GM12873 (cell line): Measurements from ENCODE around the gene PRKCD.

Source experiments
- TF ChIP-seq, protein P1 (sequence below): IDR thresholded peaks from 2 replicates; pipeline ENCODE4 v1.5.1; 2012; ENCODE audit warnings: low read depth, mild to moderate bottlenecking, moderate library complexity, low read length, control low read depth; ENCODE audit not compliant: insufficient read depth; ENCODE audit errors: missing control alignments

PRKCD gene

GRCh38 chr3:53147903-53148400 is 13.1 kb upstream of the PRKCD start:
- TF ChIP-seq, protein P1, sequence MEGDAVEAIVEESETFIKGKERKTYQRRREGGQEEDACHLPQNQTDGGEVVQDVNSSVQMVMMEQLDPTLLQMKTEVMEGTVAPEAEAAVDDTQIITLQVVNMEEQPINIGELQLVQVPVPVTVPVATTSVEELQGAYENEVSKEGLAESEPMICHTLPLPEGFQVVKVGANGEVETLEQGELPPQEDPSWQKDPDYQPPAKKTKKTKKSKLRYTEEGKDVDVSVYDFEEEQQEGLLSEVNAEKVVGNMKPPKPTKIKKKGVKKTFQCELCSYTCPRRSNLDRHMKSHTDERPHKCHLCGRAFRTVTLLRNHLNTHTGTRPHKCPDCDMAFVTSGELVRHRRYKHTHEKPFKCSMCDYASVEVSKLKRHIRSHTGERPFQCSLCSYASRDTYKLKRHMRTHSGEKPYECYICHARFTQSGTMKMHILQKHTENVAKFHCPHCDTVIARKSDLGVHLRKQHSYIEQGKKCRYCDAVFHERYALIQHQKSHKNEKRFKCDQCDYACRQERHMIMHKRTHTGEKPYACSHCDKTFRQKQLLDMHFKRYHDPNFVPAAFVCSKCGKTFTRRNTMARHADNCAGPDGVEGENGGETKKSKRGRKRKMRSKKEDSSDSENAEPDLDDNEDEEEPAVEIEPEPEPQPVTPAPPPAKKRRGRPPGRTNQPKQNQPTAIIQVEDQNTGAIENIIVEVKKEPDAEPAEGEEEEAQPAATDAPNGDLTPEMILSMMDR = no peak

- TF ChIP-seq, protein P1 = no peak
Measured at GRCh38 chr3:53149006-53149690, 11.9 kb upstream of the PRKCD start.

- TF ChIP-seq, protein P1 = no peak
Measured at GRCh38 chr3:53149699-53150098, 11.3 kb upstream of the PRKCD start.

DNA sequence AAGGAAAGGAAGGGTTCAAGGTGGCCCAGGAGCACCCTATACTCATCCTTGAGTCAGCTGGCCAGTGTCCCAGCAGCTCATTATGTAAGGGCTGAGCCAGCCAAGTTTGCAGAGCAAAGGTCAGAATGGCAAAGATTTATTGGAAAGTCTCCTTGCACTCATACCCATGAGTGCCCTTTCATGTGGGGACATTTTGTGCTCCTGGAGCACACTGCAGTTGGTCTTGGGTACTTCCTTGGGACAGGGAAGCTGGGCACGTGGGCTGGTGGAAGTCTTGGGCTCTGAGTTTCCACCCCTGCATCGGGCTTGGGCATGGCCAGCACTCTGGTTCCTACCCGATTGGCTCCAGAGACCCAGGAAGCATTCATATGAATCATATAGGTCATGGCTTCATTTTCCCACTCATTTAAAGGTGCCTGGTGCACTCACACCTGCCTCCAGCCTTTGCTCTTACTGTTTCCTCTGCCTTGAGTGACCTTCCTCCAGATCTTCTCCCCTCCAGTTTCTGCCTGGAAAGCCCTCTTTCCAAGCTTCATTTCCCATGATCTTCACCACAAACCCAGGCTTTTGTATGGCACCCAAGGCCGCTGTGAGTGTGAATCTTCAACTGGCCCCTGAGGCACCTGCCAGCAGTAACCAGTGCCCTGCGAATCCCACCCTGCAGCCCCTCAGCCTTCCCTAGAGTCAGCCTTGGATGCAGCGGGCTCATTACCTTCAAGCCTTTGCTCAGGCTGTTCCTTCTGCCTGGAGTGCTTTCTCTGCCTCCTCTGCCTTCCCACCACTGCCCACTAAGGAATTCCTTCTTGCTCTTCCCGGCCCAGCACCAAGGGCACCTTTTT is 10.5 kb upstream of the PRKCD start:
- TF ChIP-seq, protein P1 = no peak

DNA sequence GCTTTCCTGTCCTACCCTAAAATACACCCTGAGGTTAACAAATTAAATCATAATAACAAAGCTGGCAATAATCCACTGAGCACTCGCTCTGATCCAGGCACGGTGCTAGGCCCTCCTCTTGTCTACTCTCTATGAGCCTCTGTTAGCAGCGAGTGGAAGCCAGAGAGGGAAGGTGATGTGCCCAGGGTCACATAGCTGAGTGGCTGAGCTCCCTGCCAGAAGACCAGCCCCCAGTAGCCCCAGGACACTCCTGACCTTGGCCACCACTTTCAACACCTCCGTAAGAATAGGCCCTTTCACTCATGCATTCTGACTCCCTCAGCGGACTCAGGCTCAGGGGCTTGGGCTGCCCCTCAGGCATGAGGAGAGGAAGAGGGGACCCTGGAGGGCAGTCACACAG is 9.5 kb upstream of the PRKCD start:
- TF ChIP-seq, protein P1 = no peak

GRCh38 chr3:53151870-53152660 is 8.9 kb upstream of the PRKCD start:
- TF ChIP-seq, protein P1 = no peak
